ENCODE results near the gene SDK2. TPM values are rescaled to one million over a fixed set of nuclear protein-coding genes. Genes with fewer than 3 reads are reported as not detected.

The SDK2 gene
- total RNA-seq, 6 experiments from 2014 or later = 0.11 to 0.46 (median 0.25) TPM

- H3K27ac ChIP-seq = peak overlapping the region in 1 of 3 donors; percentile 63
- DNase-seq = no peak
- TF ChIP-seq POLR2A (IDR thresholded peaks at IDR 0.05) = no peak
- TF ChIP-seq CTCF (IDR thresholded peaks at IDR 0.05) = no peak
- H3K9me3 ChIP-seq = no peaks in the 10 kb centered on the region
- 81% methylated on average over 2 of the region's 2 CpGs for WGBS (ENCODE audit: insufficient coverage, low coverage, low lambda C conversion rate, missing lambda C conversion rate)
- H3K27me3 ChIP-seq = no peaks in the 10 kb centered on the region
- intact Hi-C loops (cut with DNase I) = no loop called here
- H3K36me3 ChIP-seq = no peaks in the 10 kb centered on the region
- ATAC-seq = no peak
- H3K4me3 ChIP-seq = no peak overlapping the region
- H3K4me1 ChIP-seq = peaks cover 0 to 73% (median 27%) of the 10 kb centered on the region in 4 donors
Measured at GRCh38 chr17:73301369-73301768, 342.9 kb downstream of the SDK2 start.

- H3K4me3 ChIP-seq = no peak overlapping the region
- peak; percentile 5 to 51 (median 44) for ATAC-seq
- H3K27me3 ChIP-seq = no peaks in the 10 kb centered on the region
- peak overlapping the region in 1 of 3 donors; percentile 63 for H3K27ac ChIP-seq
- no peak for TF ChIP-seq POLR2A (IDR thresholded peaks at IDR 0.05)
- TF ChIP-seq CTCF (IDR thresholded peaks at IDR 0.05) = no peak
- intact Hi-C loops (cut with DNase I) = no loop called here
- peaks cover 0 to 68% (median 27%) of the 10 kb centered on the region in 4 donors for H3K4me1 ChIP-seq
- H3K9me3 ChIP-seq = no peaks in the 10 kb centered on the region
- WGBS (ENCODE audit: insufficient coverage, low coverage, low lambda C conversion rate, missing lambda C conversion rate) = 20% methylated on average over 1 of the region's 3 CpGs
- no peak for DNase-seq
- no peaks in the 10 kb centered on the region for H3K36me3 ChIP-seq
Measured at GRCh38 chr17:73300392-73300791, 343.9 kb downstream of the SDK2 start.

GRCh38 chr17:73297934-73298861 lies 346.0 kb downstream of the SDK2 start:
- 41% methylated on average over 11 of the region's 15 CpGs for WGBS (ENCODE audit: insufficient coverage, low coverage, low lambda C conversion rate, missing lambda C conversion rate)
- Histone ChIP-seq H3K4me1 (peaks cover 0 to 72% (median 33%) of the 10 kb centered on the region in 4 donors), H3K9me3 (no peaks in the 10 kb centered on the region), H3K27me3 (no peaks in the 10 kb centered on the region), H3K36me3 (no peaks in the 10 kb centered on the region), H3K27ac (peak overlapping the region; percentile 4 to 97 (median 31)), H3K4me3 (no peak overlapping the region)
- TF ChIP-seq CTCF (IDR thresholded peaks at IDR 0.05) = no peak
- no peak for TF ChIP-seq POLR2A (IDR thresholded peaks at IDR 0.05)
- DNase-seq = no peak
- intact Hi-C loops (cut with DNase I) = no loop called here
- ATAC-seq = peak; percentile 32 to 70 (median 58)

- DNase-seq (peak; percentile 81 to 94 (median 90)), ATAC-seq (peak; percentile 51 to 66 (median 59))
- Histone ChIP-seq H3K4me3 (no peak overlapping the region), H3K27me3 (no peaks in the 10 kb centered on the region), H3K4me1 (peaks cover 0 to 89% (median 51%) of the 10 kb centered on the region in 4 donors), H3K9me3 (no peaks in the 10 kb centered on the region), H3K27ac (peak overlapping the region; percentile 94 to 99 (median 97)), H3K36me3 (no peaks in the 10 kb centered on the region)
- intact Hi-C loops (cut with DNase I) = no loop called here
- 11% methylated on average over 9 of the region's 9 CpGs for WGBS (ENCODE audit: insufficient coverage, low coverage, low lambda C conversion rate, missing lambda C conversion rate)
- no peak for TF ChIP-seq CTCF (IDR thresholded peaks at IDR 0.05)
- no peak for TF ChIP-seq POLR2A (IDR thresholded peaks at IDR 0.05)
Measured at GRCh38 chr17:73293480-73293911, 350.7 kb downstream of the SDK2 start.

Data from right lobe of liver (tissue), 6 donors.